ENCODE results near the gene FOSL2. TPM values are rescaled to one million over a fixed set of nuclear protein-coding genes. Genes with fewer than 3 reads are reported as not detected.

Gene FOSL2
- total RNA-seq, 1 experiment from 2014 or later, result 53.7 TPM

DNA sequence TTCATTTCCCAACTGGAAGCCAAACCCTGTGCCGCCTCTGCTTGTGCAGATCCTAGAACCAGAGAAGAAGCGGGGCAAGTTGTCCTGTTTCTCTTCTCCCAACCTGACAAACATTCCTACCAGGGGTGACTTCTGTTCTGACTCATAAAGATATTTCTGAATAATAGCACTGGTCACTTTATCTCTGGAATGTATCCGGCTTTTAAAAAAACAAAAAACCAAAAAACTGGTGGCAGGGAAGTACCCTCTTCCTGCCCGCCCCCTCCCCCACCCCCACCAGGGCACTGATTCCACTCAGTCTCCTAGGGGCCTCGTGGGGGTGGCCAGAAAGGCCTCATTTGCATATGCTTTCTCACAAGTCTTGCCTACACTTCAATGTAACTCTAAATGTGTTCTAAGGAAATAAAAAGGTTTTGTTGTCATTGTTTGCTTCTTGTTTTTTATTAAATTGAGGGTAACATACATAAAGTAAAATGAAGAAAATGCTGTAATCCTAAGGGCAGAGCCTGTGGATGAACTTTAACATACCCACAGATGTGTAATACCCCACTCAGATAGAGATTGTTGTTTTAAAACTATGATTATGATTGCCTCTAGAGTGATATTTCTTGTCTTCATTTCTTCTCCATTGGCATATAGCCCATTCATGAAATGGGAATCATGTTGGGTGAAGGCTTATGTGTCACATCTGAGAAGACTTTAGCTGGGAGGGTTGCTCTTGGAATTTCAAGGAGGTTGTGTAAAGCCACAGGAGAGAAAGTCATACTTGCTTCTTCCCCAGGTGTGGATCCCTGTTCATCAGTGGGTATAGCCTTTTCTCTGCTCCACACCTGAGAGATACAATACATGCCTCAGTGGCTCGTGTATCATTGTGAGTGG is 5.3 kb upstream of the FOSL2 start:
- Mint-ChIP-seq H3K27me3 (ENCODE audit: unreplicated experiment) (no peaks in the 10 kb centered on the region), H3K9me3 (ENCODE audit: low read depth, unreplicated experiment) (no peaks in the 10 kb centered on the region), H3K36me3 (ENCODE audit: insufficient read depth, unreplicated experiment) (peaks cover 30% of the 10 kb centered on the region), H3K4me1 (ENCODE audit: low read depth, unreplicated experiment) (peaks cover 50% of the 10 kb centered on the region), H3K27ac (ENCODE audit: unreplicated experiment) (no peak overlapping the region), H3K4me3 (ENCODE audit: low read depth, unreplicated experiment) (no peak overlapping the region)
- no peak for DNase-seq
- CTCF ChIA-PET, result no interaction called here
- TF ChIP-seq CTCF (IDR thresholded peaks at IDR 0.05; ENCODE audit: unreplicated experiment), result no peak
- intact Hi-C loops (cut with micrococcal nuclease; ENCODE audit: unreplicated experiment), result no loop called here
- BruUV-seq (replicated peaks), result no TSS peak

- no TSS peak for BruUV-seq (replicated peaks)
- intact Hi-C loops (cut with micrococcal nuclease; ENCODE audit: unreplicated experiment), result loop anchor here (5.0 to 10.0 kb wide), 4 partner anchors 157 to 585 kb away; no protein-coding TSS in a partner anchor
- Mint-ChIP-seq H3K4me3 (ENCODE audit: low read depth, unreplicated experiment) (no peak overlapping the region), H3K4me1 (ENCODE audit: low read depth, unreplicated experiment) (peaks cover 35% of the 10 kb centered on the region), H3K27me3 (ENCODE audit: unreplicated experiment) (no peaks in the 10 kb centered on the region), H3K9me3 (ENCODE audit: low read depth, unreplicated experiment) (no peaks in the 10 kb centered on the region), H3K36me3 (ENCODE audit: insufficient read depth, unreplicated experiment) (peaks cover 30% of the 10 kb centered on the region), H3K27ac (ENCODE audit: unreplicated experiment) (peak overlapping the region; percentile 65)
- TF ChIP-seq CTCF (IDR thresholded peaks at IDR 0.05; ENCODE audit: unreplicated experiment), result no peak
- DNase-seq, result peak; percentile 68
- CTCF ChIA-PET, result interaction anchor here (0.9 to 1.8 kb wide), 3 partner anchors 11 to 33 kb away, joined by 3 to 8 read pairs (median 3); no protein-coding TSS in a partner anchor
Observed at GRCh38 chr2:28389399-28390240, 3.0 kb upstream of the FOSL2 start.

DNA sequence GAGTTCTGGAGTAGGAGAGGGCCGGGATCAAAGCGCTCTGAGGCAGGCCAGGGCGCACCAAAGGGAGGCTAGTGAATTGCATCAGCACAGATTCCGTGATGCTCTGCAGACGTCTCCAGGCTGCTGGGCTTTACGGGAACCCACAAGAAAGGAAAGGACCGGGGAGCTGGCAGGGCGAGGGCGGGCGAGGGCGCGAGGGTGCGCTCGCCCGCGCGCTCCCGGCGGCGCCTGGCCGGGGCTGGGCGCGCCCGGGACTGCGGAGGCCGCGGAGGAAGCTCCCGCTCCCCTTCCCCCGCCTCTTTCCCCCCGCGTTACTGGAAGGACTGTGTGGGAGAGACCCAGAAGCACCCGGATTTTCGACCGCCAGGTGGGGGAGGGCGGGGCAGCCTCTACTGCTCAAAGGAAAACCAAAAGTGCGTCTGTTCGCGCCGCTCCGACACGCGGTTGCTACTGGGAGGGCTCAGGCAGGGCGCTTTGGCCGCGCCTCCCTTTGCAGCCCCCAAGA is 2.4 kb upstream of the FOSL2 start:
- CTCF ChIA-PET, result interaction anchor here (0.9 to 1.8 kb wide), 3 partner anchors 12 to 34 kb away, joined by 3 to 8 read pairs (median 3); no protein-coding TSS in a partner anchor
- H3K27me3 Mint-ChIP-seq (ENCODE audit: unreplicated experiment), result no peaks in the 10 kb centered on the region
- BruUV-seq (replicated peaks), result no TSS peak
- peaks cover 35% of the 10 kb centered on the region for H3K4me1 Mint-ChIP-seq (ENCODE audit: low read depth, unreplicated experiment)
- TF ChIP-seq CTCF (IDR thresholded peaks at IDR 0.05; ENCODE audit: unreplicated experiment), result no peak
- H3K27ac Mint-ChIP-seq (ENCODE audit: unreplicated experiment), result peak overlapping the region; percentile 65
- intact Hi-C loops (cut with micrococcal nuclease; ENCODE audit: unreplicated experiment), result loop anchor here (5.0 to 10.0 kb wide), 4 partner anchors 158 to 585 kb away; no protein-coding TSS in a partner anchor
- H3K36me3 Mint-ChIP-seq (ENCODE audit: insufficient read depth, unreplicated experiment), result peaks cover 30% of the 10 kb centered on the region
- H3K4me3 Mint-ChIP-seq (ENCODE audit: low read depth, unreplicated experiment), result no peak overlapping the region
- DNase-seq, result peak; percentile 79
- no peaks in the 10 kb centered on the region for H3K9me3 Mint-ChIP-seq (ENCODE audit: low read depth, unreplicated experiment)
